ENCODE measurements around the gene KCTD16. TPM values are rescaled to one million over a fixed set of nuclear protein-coding genes. Genes with fewer than 3 reads are reported as not detected.

Gene KCTD16
- total RNA-seq, result 0.04 TPM in 1 of 2 replicates, not detected in the other

GRCh38 chr5:144170276-144171024 lies at the start of gene KCTD16, which contains the start of gene YIPF5:
TSS of gene KCTD16 (plus strand) at chr5:144170873.
TSS of gene YIPF5 (minus strand) at chr5:144170659. CDS start at chr5:144169955, 704 bp downstream.

Other genes with a start within 250 kb of the KCTD16 start
- gene YIPF5, start 214 bp upstream of the KCTD16 start, total RNA-seq, result 38.9 and 47.3 TPM in 2 replicates